ENCODE measurements around the gene CD248. TPM values are rescaled to one million over a fixed set of nuclear protein-coding genes. Genes with fewer than 3 reads are reported as not detected.
A peak's percentile ranks its signal among the peaks of the same experiment; 100 is the strongest.

The CD248 gene
- total and polyA plus RNA-seq, 8 donors = 0.58 to 66.9 (median 5.7) TPM

DNA sequence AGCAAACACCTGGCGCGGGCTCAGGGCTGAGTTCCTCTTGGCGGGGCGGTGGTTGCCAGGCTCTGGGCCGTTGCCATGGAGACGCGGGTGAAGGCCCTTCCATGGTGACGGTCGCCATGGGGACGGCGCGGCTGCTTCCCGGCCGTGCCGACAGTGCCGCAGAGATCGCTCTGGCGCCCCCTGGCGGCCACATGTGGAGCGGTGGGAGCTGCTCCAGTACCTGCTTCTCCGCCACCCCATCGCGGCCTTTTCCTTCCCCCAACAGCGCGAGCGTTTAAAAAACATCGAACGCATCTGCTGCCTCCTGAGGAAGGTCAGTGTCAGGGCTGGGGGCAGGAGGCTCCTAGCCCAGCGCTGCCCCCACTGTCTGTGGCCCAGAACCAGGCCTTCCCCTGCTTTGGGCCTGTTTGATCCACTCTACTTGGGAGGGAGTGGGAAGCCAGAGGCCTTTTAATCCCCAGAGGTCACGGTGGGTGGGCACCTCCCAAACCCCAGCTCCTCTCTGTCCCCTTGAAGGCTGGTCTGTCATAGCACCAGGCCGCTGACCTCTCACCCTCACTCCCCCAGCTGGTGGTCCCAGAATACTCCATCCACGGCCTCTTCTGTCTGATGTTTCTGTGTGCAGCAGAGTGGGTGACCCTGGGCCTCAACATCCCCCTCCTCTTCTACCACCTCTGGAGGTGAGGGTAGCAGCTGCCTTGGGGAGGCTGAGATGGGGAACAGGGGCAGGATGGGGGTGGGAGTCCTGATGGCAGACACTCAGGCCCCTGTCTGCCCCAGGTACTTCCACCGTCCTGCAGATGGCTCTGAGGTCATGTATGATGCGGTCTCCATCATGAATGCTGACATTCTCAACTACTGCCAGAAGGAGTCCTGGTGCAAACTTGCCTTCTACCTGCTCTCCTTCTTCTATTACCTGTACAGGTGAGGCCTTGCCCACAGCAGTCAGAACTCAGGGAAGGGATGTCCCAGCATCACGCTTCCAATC lies 34.1 kb downstream of the CD248 start:
- intact Hi-C loops (cut with DNase I; ENCODE audit: low total_unique reads) = no loop called here

GRCh38 chr11:66281776-66282467 lies 34.9 kb downstream of the CD248 start:
- intact Hi-C loops (cut with DNase I; ENCODE audit: low total_unique reads) = no loop called here
- H3K36me3 ChIP-seq = peaks cover 10 to 31% (median 26%) of the 10 kb centered on the region in 4 donors
- no peak overlapping the region for H3K4me3 ChIP-seq
- H3K4me1 ChIP-seq = peaks cover 24 to 50% (median 34%) of the 10 kb centered on the region in 4 donors
- peaks cover 0 to 12% (median 0%) of the 10 kb centered on the region in 3 donors for H3K27me3 ChIP-seq
- H3K9me3 ChIP-seq = no peaks in the 10 kb centered on the region
- no peak for DNase-seq
- 24 to 50% (median 26%) methylated on average over 5 to 20 of the region's 20 CpGs for WGBS, 5 donors
- TF ChIP-seq POLR2AphosphoS5 (IDR thresholded peaks at IDR 0.05) (no peak), POLR2A (IDR thresholded peaks at IDR 0.05) (no peak), EP300 (IDR thresholded peaks at IDR 0.05) (no peak)
- TF ChIP-seq, protein P1, sequence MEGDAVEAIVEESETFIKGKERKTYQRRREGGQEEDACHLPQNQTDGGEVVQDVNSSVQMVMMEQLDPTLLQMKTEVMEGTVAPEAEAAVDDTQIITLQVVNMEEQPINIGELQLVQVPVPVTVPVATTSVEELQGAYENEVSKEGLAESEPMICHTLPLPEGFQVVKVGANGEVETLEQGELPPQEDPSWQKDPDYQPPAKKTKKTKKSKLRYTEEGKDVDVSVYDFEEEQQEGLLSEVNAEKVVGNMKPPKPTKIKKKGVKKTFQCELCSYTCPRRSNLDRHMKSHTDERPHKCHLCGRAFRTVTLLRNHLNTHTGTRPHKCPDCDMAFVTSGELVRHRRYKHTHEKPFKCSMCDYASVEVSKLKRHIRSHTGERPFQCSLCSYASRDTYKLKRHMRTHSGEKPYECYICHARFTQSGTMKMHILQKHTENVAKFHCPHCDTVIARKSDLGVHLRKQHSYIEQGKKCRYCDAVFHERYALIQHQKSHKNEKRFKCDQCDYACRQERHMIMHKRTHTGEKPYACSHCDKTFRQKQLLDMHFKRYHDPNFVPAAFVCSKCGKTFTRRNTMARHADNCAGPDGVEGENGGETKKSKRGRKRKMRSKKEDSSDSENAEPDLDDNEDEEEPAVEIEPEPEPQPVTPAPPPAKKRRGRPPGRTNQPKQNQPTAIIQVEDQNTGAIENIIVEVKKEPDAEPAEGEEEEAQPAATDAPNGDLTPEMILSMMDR (IDR thresholded peaks at IDR 0.05) = no peak
- H3K27ac ChIP-seq = no peak overlapping the region

More for the DNA sequence above, 34.1 kb downstream of the CD248 start:
- peaks cover 0 to 12% (median 0%) of the 10 kb centered on the region in 3 donors for H3K27me3 ChIP-seq
- peaks cover 24 to 52% (median 35%) of the 10 kb centered on the region in 4 donors for H3K4me1 ChIP-seq
- peak; percentile 99 to 100 for DNase-seq
- peaks cover 10 to 32% (median 24%) of the 10 kb centered on the region in 4 donors for H3K36me3 ChIP-seq
- no peaks in the 10 kb centered on the region for H3K9me3 ChIP-seq
- TF ChIP-seq POLR2AphosphoS5 (IDR thresholded peaks at IDR 0.05) = peak; percentile 22 to 83 (median 30)
- no peak for TF ChIP-seq POLR2A (IDR thresholded peaks at IDR 0.05)
- TF ChIP-seq, protein P1 (IDR thresholded peaks at IDR 0.05) = peak in 5 of 7 experiments; percentile 93 to 99 (median 96)
- H3K27ac ChIP-seq = no peak overlapping the region
- no peak overlapping the region for H3K4me3 ChIP-seq
- 14 to 29% (median 14%) methylated on average over 15 to 35 of the region's 35 CpGs for WGBS, 5 donors

DNA sequence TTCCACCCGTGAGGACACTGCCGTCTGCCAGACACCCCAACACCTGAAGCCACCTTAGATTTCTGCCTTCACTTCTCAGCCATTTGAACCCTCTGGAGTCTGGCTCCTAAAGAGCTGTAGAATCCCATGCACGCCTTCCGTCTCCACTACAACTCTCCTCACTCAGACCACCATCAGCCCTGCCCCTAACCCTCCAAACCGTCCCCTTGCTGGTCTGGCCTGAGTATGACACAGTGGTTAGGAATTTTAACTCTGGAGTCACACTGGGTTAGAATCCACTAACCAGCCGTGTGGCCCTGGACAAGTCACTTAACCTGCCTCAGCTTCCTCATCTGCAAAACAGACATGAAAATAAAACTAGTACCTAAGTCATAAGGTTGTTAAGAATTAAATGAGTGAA lies 35.8 kb downstream of the CD248 start:
- no peak overlapping the region for H3K27ac ChIP-seq
- H3K4me1 ChIP-seq = peaks cover 24 to 42% (median 31%) of the 10 kb centered on the region in 4 donors
- H3K4me3 ChIP-seq = no peak overlapping the region
- TF ChIP-seq EP300 (IDR thresholded peaks at IDR 0.05) = no peak
- TF ChIP-seq POLR2AphosphoS5 (IDR thresholded peaks at IDR 0.05) = no peak
- TF ChIP-seq, protein P1 (IDR thresholded peaks at IDR 0.05) = no peak
- TF ChIP-seq POLR2A (IDR thresholded peaks at IDR 0.05) = no peak
- peaks cover 13 to 38% (median 34%) of the 10 kb centered on the region in 4 donors for H3K36me3 ChIP-seq
- WGBS, 5 donors = 77 to 85% (median 81%) methylated on average over 6 of the region's 6 CpGs
- no peaks in the 10 kb centered on the region for H3K9me3 ChIP-seq
- no peak for DNase-seq
- H3K27me3 ChIP-seq = peaks cover 0 to 12% (median 0%) of the 10 kb centered on the region in 3 donors
- intact Hi-C loops (cut with DNase I; ENCODE audit: low total_unique reads) = no loop called here

DNA sequence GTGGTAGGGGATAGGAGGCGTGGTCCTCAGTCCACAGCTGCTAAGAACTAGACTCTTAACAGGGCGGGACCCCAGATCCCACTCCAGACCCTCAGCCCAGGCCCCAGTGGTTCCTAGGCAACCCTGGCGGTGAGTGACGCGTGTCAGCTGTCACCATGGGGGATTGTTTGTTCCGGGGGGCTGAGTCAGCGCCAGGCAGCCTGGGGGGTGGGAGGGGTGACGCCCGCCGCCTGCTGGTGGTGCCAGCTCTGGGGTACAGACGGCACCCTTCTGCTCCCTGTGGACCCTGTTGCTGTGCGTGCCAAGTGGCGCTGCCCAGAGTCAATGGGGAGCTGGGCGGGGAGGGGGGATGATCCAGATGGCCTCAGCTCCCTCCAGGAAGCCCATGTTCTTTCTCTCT lies 36.4 kb downstream of the CD248 start:
- Histone ChIP-seq H3K27me3 (peaks cover 0 to 12% (median 0%) of the 10 kb centered on the region in 3 donors), H3K4me3 (no peak overlapping the region), H3K27ac (no peak overlapping the region), H3K36me3 (peaks cover 18 to 39% (median 36%) of the 10 kb centered on the region in 4 donors), H3K9me3 (no peaks in the 10 kb centered on the region), H3K4me1 (peaks cover 24 to 36% (median 31%) of the 10 kb centered on the region in 4 donors)
- TF ChIP-seq POLR2AphosphoS5 (IDR thresholded peaks at IDR 0.05) = no peak
- no peak for TF ChIP-seq EP300 (IDR thresholded peaks at IDR 0.05)
- no peak for TF ChIP-seq POLR2A (IDR thresholded peaks at IDR 0.05)
- TF ChIP-seq, protein P1 (IDR thresholded peaks at IDR 0.05) = no peak
- intact Hi-C loops (cut with DNase I; ENCODE audit: low total_unique reads) = no loop called here
- DNase-seq = peak in 1 of 2 donors; percentile 60
- 74 to 86% (median 76%) methylated on average over 2 to 14 of the region's 14 CpGs for WGBS, 5 donors

Measured in stomach (tissue), 9 donors.